RCC 7860 (cell line): ENCODE measurements around the gene CHAC1.
"Not testable (repeated sequence)": the region's sequence is repeated elsewhere in the genome, so short reads cannot be mapped to it uniquely, and the experiment has no call there.

ENCODE experiments used
- DNase-seq: peaks from one replicate; pipeline ENCODE4 v3.0.0-alpha.2; 2015; ENCODE audit warnings: low spot score
- FAIRE-seq: peaks from 2 replicates; lab custom pipeline; 2012; peaks lifted over from hg19 to GRCh38; lab: Jason Lieb, UNC

The CHAC1 gene

DNA sequence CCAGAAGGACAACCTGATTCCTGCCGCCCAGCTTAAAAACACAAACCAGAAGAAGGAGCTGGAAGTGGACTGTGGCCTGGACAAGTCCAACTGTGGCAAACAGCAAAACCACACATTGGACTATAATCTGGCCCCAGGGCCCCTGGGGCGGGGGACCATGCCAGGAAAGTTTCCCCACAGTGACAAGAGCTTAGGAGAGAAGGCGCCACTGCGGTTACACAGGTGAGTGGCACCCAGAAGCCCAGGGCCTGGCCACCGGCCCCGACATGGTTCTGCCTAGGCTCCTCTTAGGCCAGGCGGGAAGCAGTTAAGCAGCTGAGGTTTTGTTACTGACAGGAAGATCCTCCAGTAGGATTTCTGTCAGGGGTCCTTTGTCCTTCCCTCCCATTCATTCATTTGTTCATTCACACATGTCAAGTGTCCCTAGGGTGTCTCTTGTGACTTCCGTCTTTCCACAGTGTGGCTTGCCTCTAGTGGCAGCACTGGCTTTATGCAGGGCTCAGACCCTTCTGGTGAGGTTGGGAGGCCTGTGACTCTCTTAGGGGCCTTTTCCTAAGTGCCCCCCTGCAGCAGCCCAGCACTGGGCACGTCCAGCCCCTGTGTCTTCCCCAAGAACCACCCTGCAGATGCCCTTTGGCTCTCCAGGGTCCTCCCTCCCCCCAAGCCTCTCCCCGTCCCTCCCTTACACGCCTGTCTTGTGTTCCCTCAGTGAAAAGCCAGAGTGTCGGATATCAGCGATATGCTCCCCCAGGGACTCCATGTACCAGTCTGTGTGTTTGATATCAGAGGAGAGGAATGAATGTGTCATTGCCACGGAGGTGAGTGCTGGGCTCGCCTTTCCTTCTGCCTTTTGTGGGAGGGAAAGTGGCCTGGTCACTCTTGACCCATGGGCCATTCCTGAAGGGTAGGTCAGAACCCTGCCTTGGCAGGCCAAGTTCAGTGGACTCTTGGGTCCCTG lies 16.3 kb upstream of the CHAC1 start:
- no peak for FAIRE-seq
- DNase-seq: no peak

DNA sequence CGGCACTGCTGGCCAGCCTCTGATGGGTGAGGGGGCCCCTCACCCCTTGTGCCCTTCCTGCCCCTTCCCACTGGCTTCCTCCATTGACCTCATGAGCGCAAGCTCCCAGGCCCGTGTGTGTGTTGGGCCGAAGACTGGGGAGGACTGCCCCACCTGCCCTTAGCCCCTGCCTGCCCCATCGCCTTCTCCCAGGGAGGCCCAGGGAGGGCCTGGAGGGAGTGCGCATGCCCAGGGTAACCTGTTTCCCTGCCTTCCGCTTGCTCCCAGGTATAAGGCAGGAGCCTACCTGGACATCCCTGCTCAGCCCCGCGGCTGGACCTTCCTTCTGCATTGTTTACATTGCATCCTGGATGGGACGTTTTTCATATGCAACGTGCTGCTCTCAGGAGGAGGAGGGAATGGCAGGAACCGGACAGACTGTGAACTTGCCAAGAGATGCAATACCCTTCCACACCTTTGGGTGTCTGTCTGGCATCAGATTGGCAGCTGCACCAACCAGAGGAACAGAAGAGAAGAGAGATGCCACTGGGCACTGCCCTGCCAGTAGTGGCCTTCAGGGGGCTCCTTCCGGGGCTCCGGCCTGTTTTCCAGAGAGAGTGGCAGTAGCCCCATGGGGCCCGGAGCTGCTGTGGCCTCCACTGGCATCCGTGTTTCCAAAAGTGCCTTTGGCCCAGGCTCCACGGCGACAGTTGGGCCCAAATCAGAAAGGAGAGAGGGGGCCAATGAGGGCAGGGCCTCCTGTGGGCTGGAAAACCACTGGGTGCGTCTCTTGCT lies 15.3 kb upstream of the CHAC1 start:
- FAIRE-seq (no peak), DNase-seq (peak; percentile 61)

DNA sequence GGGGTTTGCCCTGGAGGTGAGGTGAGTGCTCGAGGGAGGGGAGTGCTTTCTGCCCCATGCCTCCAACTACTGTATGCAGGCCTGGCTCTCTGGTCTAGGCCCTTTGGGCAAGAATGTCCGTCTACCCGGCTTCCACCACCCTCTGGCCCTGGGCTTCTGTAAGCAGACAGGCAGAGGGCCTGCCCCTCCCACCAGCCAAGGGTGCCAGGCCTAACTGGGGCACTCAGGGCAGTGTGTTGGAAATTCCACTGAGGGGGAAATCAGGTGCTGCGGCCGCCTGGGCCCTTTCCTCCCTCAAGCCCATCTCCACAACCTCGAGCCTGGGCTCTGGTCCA lies 14.8 kb upstream of the CHAC1 start:
- no peak for FAIRE-seq
- DNase-seq: no peak

- DNase-seq: no peak
- FAIRE-seq: no peak
Observed at GRCh38 chr15:40940296-40940801, 12.9 kb upstream of the CHAC1 start.

GRCh38 chr15:40941068-40941527 lies 12.2 kb upstream of the CHAC1 start:
- no peak for DNase-seq
- no peak for FAIRE-seq

GRCh38 chr15:40941528-40942336 lies 11.5 kb upstream of the CHAC1 start:
- no peak for FAIRE-seq

GRCh38 chr15:40942337-40942854 lies 10.9 kb upstream of the CHAC1 start:
- FAIRE-seq (no peak), DNase-seq (no peak)

More at GRCh38 chr15:40941528-40942336, 11.5 kb upstream of the CHAC1 start:
- DNase-seq: peak; percentile 59

- DNase-seq: no peak
- no peak for FAIRE-seq
Observed at GRCh38 chr15:40942878-40943277, 10.4 kb upstream of the CHAC1 start.

GRCh38 chr15:40943764-40944365 lies 9.4 kb upstream of the CHAC1 start:
- FAIRE-seq (no peak), DNase-seq (no peak)

DNA sequence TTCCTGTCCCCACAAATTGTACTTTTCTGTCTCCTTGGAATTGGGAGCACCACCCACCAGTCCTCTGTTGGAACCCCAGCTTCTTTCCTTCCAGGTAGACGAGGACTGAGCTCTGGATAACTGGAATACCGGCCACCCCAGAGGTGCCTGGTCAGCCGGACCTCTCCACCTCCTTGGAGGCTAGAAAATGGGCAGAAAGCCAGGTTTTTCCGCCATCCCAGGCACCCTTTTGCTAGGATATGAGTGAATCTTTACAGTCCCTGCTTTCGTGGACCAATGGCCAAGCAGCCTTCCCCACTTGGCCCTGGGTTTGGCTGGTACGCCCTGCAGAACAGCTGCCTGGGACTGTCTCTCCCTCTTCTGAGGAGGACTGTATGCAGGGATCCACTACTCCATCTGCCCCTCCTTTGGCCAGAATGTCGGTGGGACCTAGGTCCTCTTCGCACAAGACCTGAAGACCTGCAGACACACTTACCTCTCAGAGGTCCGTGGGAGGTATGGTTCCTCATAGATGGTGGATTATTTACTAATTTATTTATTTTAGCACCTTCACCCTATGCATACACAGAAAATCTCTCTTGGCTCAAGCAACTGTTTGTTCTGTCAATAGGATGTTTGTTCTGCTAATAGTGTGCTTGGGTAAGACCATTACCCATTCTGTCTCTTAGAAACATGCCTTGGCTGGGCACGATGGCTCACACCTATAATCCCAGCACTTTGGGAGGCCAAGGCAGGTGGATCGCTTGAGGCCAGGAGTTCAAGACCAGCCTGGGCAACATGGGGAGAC lies 8.6 kb upstream of the CHAC1 start:
- no peak for DNase-seq
- no peak for FAIRE-seq

DNA sequence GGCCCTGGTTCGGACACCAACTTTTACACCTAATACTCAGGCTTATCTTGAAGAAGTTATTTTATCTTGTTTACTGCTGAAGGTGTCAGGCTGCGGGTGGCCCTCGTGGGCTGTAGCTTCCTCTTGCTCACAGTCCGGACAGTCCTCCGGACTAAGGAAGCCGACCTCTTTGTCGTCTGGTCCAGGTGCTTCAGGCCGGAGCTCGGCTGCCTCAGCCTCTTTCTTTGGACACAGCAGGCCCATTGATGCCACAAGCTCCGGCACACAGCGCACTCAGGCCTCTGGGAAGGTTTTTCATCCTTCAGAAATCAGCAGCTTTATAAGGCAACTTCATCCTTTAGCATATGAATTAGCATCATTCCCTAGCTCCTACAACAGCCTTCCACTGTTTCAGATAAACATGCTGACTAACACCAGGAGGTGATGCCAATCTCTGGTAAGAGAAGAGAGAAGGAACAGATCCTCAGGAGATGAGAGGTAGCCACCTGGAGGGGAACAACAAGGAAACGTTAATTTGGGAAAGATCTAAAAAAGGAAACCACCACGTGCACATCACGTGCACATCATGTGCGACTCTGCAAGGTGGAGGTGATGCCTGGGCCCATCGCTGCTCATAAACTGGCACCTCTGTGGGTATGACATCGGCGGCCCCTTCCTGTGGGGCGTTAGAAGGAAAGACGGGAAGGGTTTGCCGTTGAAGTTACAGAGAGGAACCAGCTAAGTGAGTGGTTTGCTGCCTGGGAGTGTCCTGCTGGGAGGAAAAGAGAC lies 4.4 kb upstream of the CHAC1 start:
- FAIRE-seq (no peak), DNase-seq (no peak)

GRCh38 chr15:40949756-40950207 lies 3.5 kb upstream of the CHAC1 start:
- FAIRE-seq (no peak), DNase-seq (no peak)

- no peak for DNase-seq
- FAIRE-seq: no peak
Observed at GRCh38 chr15:40951764-40952163, 1.5 kb upstream of the CHAC1 start.

GRCh38 chr15:40952301-40952900 lies 870 bp upstream of the CHAC1 start:
- FAIRE-seq (no peak), DNase-seq (no peak)

DNA sequence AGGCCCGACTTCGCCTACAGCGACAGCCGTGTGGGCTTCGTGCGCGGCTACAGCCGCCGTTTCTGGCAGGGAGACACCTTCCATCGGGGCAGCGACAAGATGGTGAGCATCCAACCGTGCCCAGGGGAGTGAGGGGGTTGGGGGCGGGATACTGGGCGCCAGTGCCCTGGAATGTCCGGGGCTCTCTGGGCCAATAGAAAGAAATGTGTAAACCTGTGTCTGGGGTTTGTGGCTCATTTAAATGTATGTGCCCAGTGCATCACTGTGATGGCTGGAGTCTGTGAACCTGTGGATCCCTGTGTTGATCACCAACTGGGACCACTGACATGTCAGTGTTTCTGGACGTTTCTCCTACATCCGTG lies 423 bp downstream of the CHAC1 start:
- FAIRE-seq (no peak), DNase-seq (no peak)

GRCh38 chr15:40954158-40954848 lies 1.0 kb downstream of the CHAC1 start:
- FAIRE-seq, DNase-seq: not testable (repeated sequence)

- DNase-seq (no peak), FAIRE-seq (no peak)
Observed at GRCh38 chr15:40955141-40955903, 2.1 kb downstream of the CHAC1 start.
